ENCODE measurements around the gene WBP2.

WBP2 gene

GRCh38 chr17:75826561-75827307, 28.4 kb downstream of the WBP2 start:
- DNase-seq, result no peak

GRCh38 chr17:75825748-75826370, 29.3 kb downstream of the WBP2 start:
- no peak for DNase-seq

- DNase-seq, result no peak
These were observed 30.0 kb downstream of the WBP2 start for GRCh38 chr17:75825149-75825552.

- DNase-seq, result no peak
These were observed 30.5 kb downstream of the WBP2 start for GRCh38 chr17:75824666-75825065.

- no peak for DNase-seq
These were observed 31.0 kb downstream of the WBP2 start for GRCh38 chr17:75824050-75824552.

GRCh38 chr17:75823257-75824041, 31.7 kb downstream of the WBP2 start:
- no peak for DNase-seq

GRCh38 chr17:75822800-75823166, 32.4 kb downstream of the WBP2 start:
- DNase-seq, result no peak

GRCh38 chr17:75822119-75822799, 32.9 kb downstream of the WBP2 start:
- peak; percentile 85 for DNase-seq

GRCh38 chr17:75821552-75821951, 33.6 kb downstream of the WBP2 start:
- no peak for DNase-seq

- DNase-seq, result no peak
These were observed 34.7 kb downstream of the WBP2 start for GRCh38 chr17:75820094-75821080.

GRCh38 chr17:75819678-75820077, 35.5 kb downstream of the WBP2 start:
- DNase-seq, result no peak

GRCh38 chr17:75819116-75819515, 36.0 kb downstream of the WBP2 start:
- DNase-seq, result no peak

- no peak for DNase-seq
These were observed 36.7 kb downstream of the WBP2 start for GRCh38 chr17:75818326-75818885.

GRCh38 chr17:75817571-75817970, 37.6 kb downstream of the WBP2 start:
- no peak for DNase-seq

GRCh38 chr17:75816693-75817092, 38.4 kb downstream of the WBP2 start:
- no peak for DNase-seq

- DNase-seq, result no peak
These were observed 39.7 kb downstream of the WBP2 start for GRCh38 chr17:75815399-75815798.

- no peak for DNase-seq
These were observed 40.2 kb downstream of the WBP2 start for GRCh38 chr17:75814900-75815373.

- DNase-seq, result no peak
These were observed 41.1 kb downstream of the WBP2 start for GRCh38 chr17:75814021-75814395.

- no peak for DNase-seq
These were observed 41.8 kb downstream of the WBP2 start for GRCh38 chr17:75813081-75814020.

Measured in NCI-H1105 (cell line).